ENCODE results near the gene CSNK1G1.

CSNK1G1 gene

GRCh38 chr15:64131547-64131946, 224.4 kb downstream of the CSNK1G1 start:
- no peak for DNase-seq (ENCODE audit: low read depth, low spot score)
- no peak overlapping the region for H3K4me3 ChIP-seq (ENCODE audit: low read depth, low read length)
- in situ Hi-C loops (cut with HindIII; ENCODE audit: low sequenced_read_pairs), result no loop called here
- TF ChIP-seq CTCF (IDR thresholded peaks at IDR 0.05; ENCODE audit: low read depth, low read length), result no peak

DNA sequence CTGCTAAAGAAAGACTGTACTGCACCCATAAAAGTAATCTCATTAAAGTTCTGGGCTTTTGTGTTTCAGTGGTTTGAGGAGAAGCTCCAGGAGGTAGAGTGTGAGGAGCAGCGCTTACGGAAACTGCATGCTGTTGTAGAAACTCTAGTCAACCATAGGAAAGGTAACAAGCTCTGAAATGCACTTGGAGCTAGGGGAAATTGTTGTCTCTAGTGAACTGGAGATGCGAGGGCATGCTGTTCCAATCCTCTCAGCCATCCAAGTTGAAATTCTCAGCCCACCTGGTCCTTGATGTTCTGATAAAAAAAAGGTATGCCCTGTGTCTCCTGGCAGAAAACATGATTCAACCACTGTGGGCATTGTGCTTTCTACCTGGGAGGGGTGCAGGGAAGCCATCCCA, 225.8 kb downstream of the CSNK1G1 start:
- DNase-seq (ENCODE audit: low read depth, low spot score), result no peak
- in situ Hi-C loops (cut with HindIII; ENCODE audit: low sequenced_read_pairs), result no loop called here
- no peak overlapping the region for H3K4me3 ChIP-seq (ENCODE audit: low read depth, low read length)
- TF ChIP-seq CTCF (IDR thresholded peaks at IDR 0.05; ENCODE audit: low read depth, low read length), result no peak

DNA sequence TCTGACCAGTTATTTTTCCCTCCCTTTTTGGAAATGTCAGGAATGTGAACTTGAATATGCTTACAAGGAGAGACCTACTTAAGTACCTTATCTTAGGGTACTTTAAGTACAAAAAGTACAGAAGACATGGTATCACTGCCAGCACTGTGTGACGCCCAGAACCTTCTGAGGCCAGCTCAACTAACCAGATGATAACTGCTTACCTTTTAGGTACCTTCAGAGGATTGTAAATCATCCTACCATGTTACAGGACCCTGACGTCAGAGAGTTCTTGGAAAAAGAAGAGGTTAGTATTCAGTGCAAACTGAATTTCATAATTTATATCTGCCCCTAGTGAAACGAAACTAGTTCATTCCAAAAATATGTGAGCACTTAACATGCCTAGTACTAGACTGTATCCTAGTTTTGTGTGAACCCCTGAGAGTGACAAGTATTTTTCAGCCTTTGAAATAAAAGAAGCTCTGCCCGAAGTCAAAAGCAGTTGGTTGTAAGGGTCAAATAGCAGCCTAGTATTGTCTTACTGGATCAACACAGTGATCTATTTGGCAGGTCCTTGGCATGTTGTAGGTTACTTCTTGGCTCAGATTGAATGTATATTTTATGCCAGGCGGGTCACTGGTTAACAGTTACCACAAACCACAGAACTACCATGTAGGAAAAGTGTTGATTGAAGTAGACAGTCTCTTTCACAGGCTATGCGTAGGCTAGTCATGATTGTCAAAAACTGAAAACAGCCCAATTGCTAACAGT, 228.3 kb downstream of the CSNK1G1 start:
- in situ Hi-C loops (cut with HindIII; ENCODE audit: low sequenced_read_pairs), result no loop called here
- no peak for TF ChIP-seq CTCF (IDR thresholded peaks at IDR 0.05; ENCODE audit: low read depth, low read length)
- H3K4me3 ChIP-seq (ENCODE audit: low read depth, low read length), result no peak overlapping the region
- DNase-seq (ENCODE audit: low read depth, low spot score), result no peak

- in situ Hi-C loops (cut with HindIII; ENCODE audit: low sequenced_read_pairs), result no loop called here
- H3K4me3 ChIP-seq (ENCODE audit: low read depth, low read length), result no peak overlapping the region
- no peak for DNase-seq (ENCODE audit: low read depth, low spot score)
- TF ChIP-seq CTCF (IDR thresholded peaks at IDR 0.05; ENCODE audit: low read depth, low read length), result no peak
These were observed 230.0 kb downstream of the CSNK1G1 start for GRCh38 chr15:64125978-64126377.

- DNase-seq (ENCODE audit: low read depth, low spot score), result no peak
- in situ Hi-C loops (cut with HindIII; ENCODE audit: low sequenced_read_pairs), result no loop called here
- no peak overlapping the region for H3K4me3 ChIP-seq (ENCODE audit: low read depth, low read length)
- TF ChIP-seq CTCF (IDR thresholded peaks at IDR 0.05; ENCODE audit: low read depth, low read length), result no peak
These were observed 233.0 kb downstream of the CSNK1G1 start for GRCh38 chr15:64122936-64123351.

- DNase-seq (ENCODE audit: low read depth, low spot score), result no peak
These were observed 233.5 kb downstream of the CSNK1G1 start for GRCh38 chr15:64122444-64122843.

More at GRCh38 chr15:64122444-64122843, 233.5 kb downstream of the CSNK1G1 start:
- H3K4me3 ChIP-seq (ENCODE audit: low read depth, low read length), result no peak overlapping the region
- in situ Hi-C loops (cut with HindIII; ENCODE audit: low sequenced_read_pairs), result no loop called here
- TF ChIP-seq CTCF (IDR thresholded peaks at IDR 0.05; ENCODE audit: low read depth, low read length), result no peak

All from astrocyte of the spinal cord (primary cell).